Thymus (tissue), 11 donors: ENCODE results near the gene RFXAP. TPM values are rescaled to one million over a fixed set of nuclear protein-coding genes. Genes with fewer than 3 reads are reported as not detected.

Experiments
- DNase-seq, 9 donors: peaks; one replicate each; pipeline ENCODE4 v3.0.0-alpha.2; 2013; ENCODE audit warnings: low spot score in 9 of 9, low read depth in 6 of 9, missing footprints in 1 of 9
- H3K27ac ChIP-seq, 2 donors: one replicate each; pipeline ENCODE4 v1.5.1; 2013; ENCODE audit warnings: control low read depth in 1 of 2, low read depth in 1 of 2, low read length in 1 of 2, mild to moderate bottlenecking in 1 of 2, moderate library complexity in 1 of 2
- H3K27me3 ChIP-seq, 2 donors: one replicate each; pipeline ENCODE4 v1.5.1; 2013; ENCODE audit warnings: low read length in 1 of 2; ENCODE audit not compliant: control insufficient read depth in 2 of 2, insufficient read depth in 1 of 2
- H3K36me3 ChIP-seq, 2 donors: one replicate each; pipeline ENCODE4 v1.5.1; 2013; ENCODE audit warnings: low read length in 1 of 2, mild to moderate bottlenecking in 1 of 2, moderate library complexity in 1 of 2; ENCODE audit not compliant: control insufficient read depth in 2 of 2, insufficient read depth in 2 of 2
- H3K4me1 ChIP-seq, 2 donors: one replicate each; pipeline ENCODE4 v1.5.1; 2013; ENCODE audit warnings: low read length in 2 of 2; ENCODE audit not compliant: control insufficient read depth in 2 of 2, insufficient read depth in 2 of 2
- H3K4me3 ChIP-seq, 2 donors: one replicate each; pipeline ENCODE4 v1.5.1; 2013; ENCODE audit warnings: low read length in 2 of 2, control low read depth in 1 of 2, mild to moderate bottlenecking in 1 of 2
- H3K9me3 ChIP-seq, 2 donors: one replicate each; pipeline ENCODE4 v1.5.1; 2013; ENCODE audit warnings: low read length in 1 of 2, mild to moderate bottlenecking in 1 of 2; ENCODE audit not compliant: control insufficient read depth in 2 of 2, insufficient read depth in 1 of 2
- WGBS: extraction: QIAGEN DNeasy Blood & Tissue Kit; methylation state at CpG from one replicate; pipeline ENCODE4 v1.1.7; 2013; 5-methylcytosine and 5-hydroxymethylcytosine counted together
- polyA plus RNA-seq: library from polyadenylated mRNA; stranded (reverse); fragments of 200-250 nt; gene quantifications from one replicate; pipeline ENCODE4 v1.2.3, GENCODE V29; 2013
- total RNA-seq: library from RNA; stranded (reverse); fragments of 120-200 nt; gene quantifications from one replicate; pipeline ENCODE4 v1.2.4, GENCODE V29; 2013
- donor health status: healthy.

The RFXAP gene
- total and polyA plus RNA-seq, 2 donors, result 2.6 to 9.1 TPM

GRCh38 chr13:36806102-36806501, 12.9 kb upstream of the RFXAP start:
- Histone ChIP-seq H3K4me3 (no peak overlapping the region), H3K27ac (no peak overlapping the region), H3K4me1 (no peaks in the 10 kb centered on the region), H3K36me3 (no peaks in the 10 kb centered on the region), H3K27me3 (no peaks in the 10 kb centered on the region), H3K9me3 (no peaks in the 10 kb centered on the region)
- 95% methylated on average over 2 of the region's 2 CpGs for WGBS
- no peak for DNase-seq

DNA sequence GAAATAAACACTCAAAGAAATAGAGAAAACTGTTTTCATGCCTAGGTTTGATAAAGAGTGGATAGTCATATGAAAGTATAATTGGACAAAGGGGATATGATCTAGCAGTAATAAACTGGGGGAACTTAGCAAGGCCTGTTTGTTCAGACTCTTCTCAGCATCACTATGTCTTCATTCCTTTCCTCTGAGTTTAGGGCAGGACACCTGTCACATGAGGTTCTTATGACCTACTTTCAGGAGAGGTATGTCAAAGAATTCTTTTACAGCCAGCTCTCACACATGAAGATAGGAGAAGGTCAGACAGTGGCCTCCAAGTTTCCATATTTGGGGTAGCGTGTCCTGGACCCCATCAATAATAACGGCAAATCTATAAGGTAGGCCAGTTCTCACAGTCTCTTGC, 11.4 kb upstream of the RFXAP start:
- WGBS, result 98% methylated on average over 2 of the region's 2 CpGs
- no peaks in the 10 kb centered on the region for H3K36me3 ChIP-seq
- no peaks in the 10 kb centered on the region for H3K4me1 ChIP-seq
- H3K9me3 ChIP-seq, result no peaks in the 10 kb centered on the region
- H3K27me3 ChIP-seq, result no peaks in the 10 kb centered on the region
- no peak for DNase-seq
- no peak overlapping the region for H3K27ac ChIP-seq
- no peak overlapping the region for H3K4me3 ChIP-seq

- Histone ChIP-seq H3K4me1 (no peaks in the 10 kb centered on the region), H3K9me3 (no peaks in the 10 kb centered on the region), H3K36me3 (no peaks in the 10 kb centered on the region), H3K27ac (no peak overlapping the region), H3K4me3 (no peak overlapping the region), H3K27me3 (no peaks in the 10 kb centered on the region)
- 98% methylated on average over 1 of the region's 1 CpG for WGBS
- DNase-seq, result no peak
These were observed 5.8 kb upstream of the RFXAP start for GRCh38 chr13:36813225-36813624.

DNA sequence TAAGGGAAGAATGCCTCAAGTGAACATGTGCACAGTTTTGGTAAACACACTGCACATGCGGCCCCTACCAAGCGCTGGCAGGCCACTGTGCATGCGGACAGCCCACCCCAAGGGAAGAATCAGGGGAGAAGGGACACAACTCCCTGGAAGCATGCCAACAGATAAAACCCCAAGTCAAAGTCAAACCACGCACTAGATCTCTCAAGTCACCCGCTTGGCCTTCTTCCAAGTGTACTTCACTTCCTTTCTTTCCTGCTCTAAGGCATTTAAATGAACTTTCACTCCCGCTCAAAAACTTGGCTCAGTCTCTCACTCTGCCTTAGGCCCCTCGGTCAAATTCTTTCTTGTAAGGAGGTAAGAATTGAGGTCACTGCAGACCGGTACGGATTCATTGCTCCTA, 4.6 kb upstream of the RFXAP start:
- H3K4me1 ChIP-seq, result peaks cover 0 to 3% of the 10 kb centered on the region in 2 donors
- H3K27me3 ChIP-seq, result no peaks in the 10 kb centered on the region
- no peak overlapping the region for H3K4me3 ChIP-seq
- H3K27ac ChIP-seq, result no peak overlapping the region
- 46% methylated on average over 9 of the region's 9 CpGs for WGBS
- H3K36me3 ChIP-seq, result no peaks in the 10 kb centered on the region
- no peaks in the 10 kb centered on the region for H3K9me3 ChIP-seq
- no peak for DNase-seq

DNA sequence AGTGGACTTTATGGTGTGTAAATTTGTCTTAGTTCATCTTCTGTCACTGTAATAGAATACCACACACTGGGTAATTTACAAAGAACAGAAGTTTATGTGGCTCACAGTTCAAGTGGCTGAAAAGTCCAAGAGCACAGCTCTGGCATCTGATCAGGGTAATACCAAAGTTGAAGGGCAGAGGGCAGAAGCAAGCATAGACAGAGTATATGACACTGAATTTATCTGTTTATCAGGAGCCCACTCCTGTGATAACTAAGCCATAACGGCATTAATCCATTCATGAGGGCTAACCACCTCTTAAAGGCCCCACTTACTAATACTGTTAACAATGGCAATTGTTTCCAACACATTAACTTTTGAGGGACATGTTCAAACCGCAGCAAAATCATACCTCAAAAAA, 4.0 kb upstream of the RFXAP start:
- WGBS, result 92% methylated on average over 2 of the region's 2 CpGs
- Histone ChIP-seq H3K9me3 (no peaks in the 10 kb centered on the region), H3K36me3 (no peaks in the 10 kb centered on the region), H3K27ac (no peak overlapping the region), H3K4me3 (no peak overlapping the region), H3K27me3 (no peaks in the 10 kb centered on the region), H3K4me1 (peaks cover 3 to 6% of the 10 kb centered on the region in 2 donors)
- no peak for DNase-seq

DNA sequence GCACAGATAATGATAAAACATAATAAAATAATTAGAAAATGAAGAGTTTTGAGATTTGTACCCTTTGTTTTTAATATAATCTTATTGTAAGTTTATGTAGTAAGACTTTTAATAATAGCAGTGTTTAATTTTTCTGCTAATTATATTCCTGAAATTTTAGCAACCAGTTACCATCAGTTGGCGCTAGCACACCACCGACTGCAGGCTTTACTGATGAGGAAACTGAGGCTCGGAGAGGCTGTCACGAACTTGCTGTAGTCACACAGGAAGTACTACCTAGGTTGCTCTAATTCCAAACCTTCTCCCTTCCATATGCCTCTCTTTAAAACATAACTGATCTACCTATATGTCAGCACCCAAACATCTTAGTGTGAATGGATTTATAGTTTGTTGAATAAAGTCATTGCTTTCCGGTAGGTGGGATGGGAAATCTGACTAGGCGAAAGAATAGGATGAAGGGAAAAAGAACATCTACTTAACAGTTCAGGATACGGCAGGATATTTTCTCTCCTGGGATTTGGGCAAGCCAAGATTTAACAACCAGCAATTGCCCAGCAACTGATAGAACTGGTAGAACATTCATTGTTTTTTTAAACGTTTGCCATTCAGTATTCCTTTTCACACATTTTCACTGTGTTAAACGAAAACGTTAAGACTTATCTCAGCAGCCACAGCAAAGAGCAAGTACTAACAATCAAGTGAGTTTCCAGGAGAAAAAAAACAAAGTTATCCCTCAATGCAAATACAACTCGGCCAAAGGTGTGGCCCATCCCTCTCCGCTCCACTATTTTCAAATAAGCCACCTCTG, 822 bp upstream of the RFXAP start:
- no peaks in the 10 kb centered on the region for H3K36me3 ChIP-seq
- peaks cover 13 to 17% of the 10 kb centered on the region in 2 donors for H3K4me1 ChIP-seq
- H3K4me3 ChIP-seq, result peak overlapping the region; percentile 85 to 91
- H3K9me3 ChIP-seq, result no peaks in the 10 kb centered on the region
- H3K27me3 ChIP-seq, result no peaks in the 10 kb centered on the region
- 61% methylated on average over 12 of the region's 12 CpGs for WGBS
- no peak for DNase-seq
- H3K27ac ChIP-seq, result peak overlapping the region in 1 of 2 donors; percentile 28

- peak overlapping the region; percentile 85 to 91 for H3K4me3 ChIP-seq
- H3K27ac ChIP-seq, result peak overlapping the region; percentile 69 to 72
- no peaks in the 10 kb centered on the region for H3K36me3 ChIP-seq
- peak in 7 of 9 donors; percentile 14 to 61 (median 26) for DNase-seq
- WGBS, result under 1% methylated on average over 20 of the region's 20 CpGs
- no peaks in the 10 kb centered on the region for H3K9me3 ChIP-seq
- H3K27me3 ChIP-seq, result no peaks in the 10 kb centered on the region
- peaks cover 13 to 17% of the 10 kb centered on the region in 2 donors for H3K4me1 ChIP-seq
These were observed 693 bp downstream of the RFXAP start for GRCh38 chr13:36819739-36820090.

DNA sequence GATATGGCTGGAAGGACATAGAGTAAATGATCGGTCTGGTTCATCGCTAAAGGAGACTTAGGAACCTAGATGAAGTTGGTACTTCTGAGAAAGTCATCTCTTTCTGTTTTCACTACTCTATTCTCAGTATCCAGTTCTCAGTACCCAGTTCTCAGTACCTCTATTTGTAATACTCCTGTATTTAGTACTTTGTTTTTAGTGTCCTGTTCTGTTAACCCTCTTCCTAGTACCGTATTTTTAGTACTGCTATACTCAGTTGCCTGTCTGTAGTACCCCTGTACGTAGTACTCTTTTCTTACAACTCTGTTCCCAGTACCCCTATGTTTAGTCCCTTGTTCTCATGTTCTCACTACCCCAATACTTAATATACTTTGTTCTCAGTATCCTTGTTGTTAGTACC, 1.2 kb downstream of the RFXAP start:
- H3K27me3 ChIP-seq, result no peaks in the 10 kb centered on the region
- H3K4me1 ChIP-seq, result peaks cover 13 to 17% of the 10 kb centered on the region in 2 donors
- DNase-seq, result peak in 1 of 9 donors; percentile 6
- H3K4me3 ChIP-seq, result peak overlapping the region; percentile 85 to 91
- H3K36me3 ChIP-seq, result peaks cover 0 to 4% of the 10 kb centered on the region in 2 donors
- H3K9me3 ChIP-seq, result no peaks in the 10 kb centered on the region
- H3K27ac ChIP-seq, result no peak overlapping the region
- WGBS, result 80% methylated on average over 4 of the region's 4 CpGs

DNA sequence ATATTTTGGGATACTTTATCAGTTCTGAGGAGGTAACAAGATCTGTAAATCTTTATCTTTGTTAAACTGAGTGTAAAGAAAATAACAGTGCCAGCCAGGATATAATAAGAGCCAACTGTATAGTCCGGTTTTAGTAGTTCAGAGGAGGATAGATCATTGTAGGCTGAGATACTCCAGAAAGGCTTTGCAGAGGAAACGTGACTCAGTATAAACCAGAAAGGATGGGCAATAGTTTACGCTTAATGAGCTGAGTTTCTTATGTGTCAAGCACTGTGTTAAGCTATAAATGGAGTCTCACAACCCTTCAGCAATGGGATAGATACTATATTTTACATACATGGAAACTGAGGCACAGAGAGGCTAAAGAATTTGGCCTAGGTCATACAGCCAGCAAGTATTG, 3.8 kb downstream of the RFXAP start:
- Histone ChIP-seq H3K4me1 (peaks cover 13 to 17% of the 10 kb centered on the region in 2 donors), H3K9me3 (no peaks in the 10 kb centered on the region), H3K36me3 (peaks cover 0 to 9% of the 10 kb centered on the region in 2 donors), H3K27me3 (no peaks in the 10 kb centered on the region), H3K27ac (no peak overlapping the region), H3K4me3 (no peak overlapping the region)
- WGBS, result 96% methylated on average over 3 of the region's 3 CpGs
- no peak for DNase-seq
